Stimulated activated naive CD4-positive, alpha-beta T cell (primary cell): ENCODE results near the gene IFNLR1.

Experiments used
- DNase-seq, 6 experiments: peaks; one replicate each; lab custom pipeline; 2025; lab: John Stamatoyannopoulos, UW

IFNLR1 gene

DNA sequence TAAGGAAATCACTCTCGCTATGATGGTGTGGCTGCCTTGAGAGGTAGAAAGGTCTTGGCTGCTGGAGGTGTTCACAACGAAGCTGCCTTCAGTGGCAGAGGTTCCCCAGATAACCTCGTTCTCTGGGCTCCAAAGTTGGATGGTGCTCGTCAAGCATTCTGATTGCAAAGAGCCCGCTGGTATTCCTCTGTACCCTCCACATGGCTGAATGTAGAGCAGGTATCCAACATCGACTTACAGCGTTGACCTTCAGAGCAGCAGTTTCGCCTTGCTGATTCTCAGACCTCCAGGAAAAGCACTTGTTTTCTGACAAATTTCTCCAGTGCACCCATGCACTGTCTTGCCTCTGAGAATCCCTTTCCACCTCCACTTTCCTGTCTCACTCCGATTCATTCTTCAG is 39.9 kb downstream of the IFNLR1 start:
- DNase-seq: no peak

GRCh38 chr1:24142546-24143534 is 44.2 kb downstream of the IFNLR1 start, which contains the start of gene IL22RA1:
Gene IL22RA1, minus strand, starts transcription at chr1:24143140. Its CDS starts 58 bp downstream, at chr1:24143082.
- no peak for DNase-seq

GRCh38 chr1:24141311-24141997 is 45.6 kb downstream of the IFNLR1 start:
- DNase-seq: no peak

DNA sequence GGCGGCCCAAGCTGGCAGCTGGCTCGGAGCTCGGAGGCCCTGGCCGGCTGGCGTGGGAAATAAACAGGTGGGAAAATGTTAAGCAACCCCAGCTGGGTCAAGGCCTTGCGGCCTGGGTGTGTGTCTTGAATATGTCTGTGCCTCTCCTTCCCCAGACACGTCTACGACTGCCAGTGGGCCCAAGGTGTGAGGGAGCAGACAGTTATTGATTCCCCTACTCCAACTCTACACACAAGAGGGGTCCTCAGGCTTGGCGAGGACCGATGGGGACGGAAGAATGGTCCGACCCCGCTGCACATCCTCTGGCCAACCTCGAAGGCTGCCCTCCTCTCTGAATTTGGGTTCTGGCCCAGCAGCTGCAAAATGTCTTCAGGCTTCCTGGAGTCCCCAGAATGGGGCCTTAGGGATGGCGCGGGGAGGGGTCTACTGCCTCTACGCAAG is 46.3 kb downstream of the IFNLR1 start:
- DNase-seq: no peak

DNA sequence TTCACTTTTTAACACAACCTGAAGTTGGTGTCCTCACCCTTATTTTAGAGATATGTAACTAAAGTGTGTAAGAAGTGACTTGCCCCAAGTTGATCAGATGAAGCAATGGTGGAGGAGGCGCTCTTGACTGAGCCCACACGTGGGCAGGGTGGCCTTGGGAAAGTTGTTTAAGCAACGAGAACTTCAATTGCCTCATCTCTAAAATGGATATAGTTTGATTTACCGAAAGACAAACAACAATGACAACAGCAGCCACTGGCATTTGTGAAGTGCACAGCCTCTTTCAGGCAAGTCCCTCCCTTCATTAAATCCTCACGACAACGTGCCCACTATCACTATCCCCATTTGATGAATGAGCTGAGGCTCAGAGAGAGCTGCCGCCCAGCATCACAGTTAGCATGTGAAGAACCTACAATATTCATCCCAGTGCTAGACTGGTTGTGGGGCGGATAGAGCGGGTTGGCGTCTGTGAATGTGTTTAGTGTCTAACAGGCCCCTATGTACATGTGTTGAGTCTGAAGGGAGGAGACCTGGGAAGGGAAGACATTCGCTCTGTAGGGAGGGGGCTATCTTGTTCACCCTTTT is 47.2 kb downstream of the IFNLR1 start:
- no peak for DNase-seq

- no peak for DNase-seq
Observed at GRCh38 chr1:24139222-24139489, 47.9 kb downstream of the IFNLR1 start.

- DNase-seq: no peak
Observed at GRCh38 chr1:24138476-24139221, 48.4 kb downstream of the IFNLR1 start.

DNA sequence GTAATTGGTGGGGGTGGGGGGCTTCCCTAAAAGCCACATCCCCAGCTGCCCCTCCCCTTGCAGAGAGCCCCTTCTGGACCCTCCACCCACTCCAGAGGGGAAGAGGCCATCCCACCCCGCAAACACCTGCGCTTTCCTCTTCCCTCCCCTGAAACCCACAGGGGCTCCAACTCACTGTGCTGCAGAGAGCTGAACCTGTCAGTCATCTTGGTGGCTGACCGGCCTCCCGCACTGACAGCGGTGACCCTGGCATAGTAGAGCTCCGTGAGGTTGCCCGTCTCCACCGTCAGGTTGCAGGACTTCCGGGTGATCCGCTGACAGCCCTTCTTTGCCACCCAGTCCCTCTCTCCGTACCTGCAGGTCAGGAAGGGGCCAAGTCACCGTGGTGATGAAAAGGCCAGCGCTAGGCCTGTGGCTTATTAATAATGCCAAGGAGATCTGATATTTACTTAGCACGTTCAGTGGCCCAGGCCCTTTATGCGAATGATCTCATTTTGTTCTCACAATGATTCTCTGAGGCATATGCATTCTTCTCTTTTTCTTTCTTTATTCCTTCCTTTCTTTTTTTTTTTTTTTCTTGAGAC is 50.0 kb downstream of the IFNLR1 start:
- DNase-seq: no peak

GRCh38 chr1:24134376-24134775 is 52.7 kb downstream of the IFNLR1 start:
- no peak for DNase-seq

GRCh38 chr1:24133819-24134218 is 53.3 kb downstream of the IFNLR1 start:
- DNase-seq: no peak

GRCh38 chr1:24130385-24130784 is 56.7 kb downstream of the IFNLR1 start:
- no peak for DNase-seq

GRCh38 chr1:24127801-24128363 is 59.2 kb downstream of the IFNLR1 start:
- no peak for DNase-seq

GRCh38 chr1:24127134-24127800 is 59.8 kb downstream of the IFNLR1 start:
- DNase-seq: no peak

DNA sequence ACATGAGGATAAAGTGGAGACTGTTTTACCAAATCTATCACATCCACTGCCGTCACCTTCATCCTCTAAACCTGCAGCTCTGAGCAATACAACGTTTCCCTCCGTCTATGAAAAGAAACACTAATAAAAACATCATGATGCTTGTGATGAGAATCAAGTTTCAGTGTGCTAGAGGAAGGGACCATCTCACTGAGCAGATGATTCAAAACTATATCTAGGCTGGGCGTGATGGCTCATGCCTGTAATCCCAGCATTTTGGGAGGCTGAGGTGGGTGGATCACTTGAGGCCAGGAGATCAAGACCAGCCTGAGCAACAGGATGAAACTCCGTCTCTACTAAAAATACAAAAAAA is 60.4 kb downstream of the IFNLR1 start:
- no peak for DNase-seq

- DNase-seq: no peak
Observed at GRCh38 chr1:24126018-24126671, 60.9 kb downstream of the IFNLR1 start.

DNA sequence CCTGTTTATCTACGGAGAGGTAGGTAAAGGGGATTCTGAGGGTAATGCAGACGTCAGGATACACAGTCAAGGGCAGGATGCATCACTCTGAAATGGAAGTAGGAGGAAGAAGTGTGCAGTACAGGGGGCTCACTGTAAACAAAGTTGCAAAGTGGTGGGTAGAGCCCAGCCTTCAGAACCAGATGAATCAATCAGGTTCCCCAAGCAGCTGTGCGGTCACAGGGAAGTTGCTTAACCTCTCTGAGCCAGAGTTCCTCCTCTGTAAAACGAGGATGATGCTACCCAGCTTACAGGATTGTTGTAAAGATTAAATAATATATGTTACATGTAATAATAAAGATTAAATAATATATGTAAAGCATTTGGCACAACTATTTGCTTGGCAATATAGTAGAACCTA is 61.6 kb downstream of the IFNLR1 start:
- DNase-seq: no peak

- no peak for DNase-seq
Observed at GRCh38 chr1:24124980-24125379, 62.1 kb downstream of the IFNLR1 start.

- no peak for DNase-seq
Observed at GRCh38 chr1:24123611-24124010, 63.5 kb downstream of the IFNLR1 start.

DNA sequence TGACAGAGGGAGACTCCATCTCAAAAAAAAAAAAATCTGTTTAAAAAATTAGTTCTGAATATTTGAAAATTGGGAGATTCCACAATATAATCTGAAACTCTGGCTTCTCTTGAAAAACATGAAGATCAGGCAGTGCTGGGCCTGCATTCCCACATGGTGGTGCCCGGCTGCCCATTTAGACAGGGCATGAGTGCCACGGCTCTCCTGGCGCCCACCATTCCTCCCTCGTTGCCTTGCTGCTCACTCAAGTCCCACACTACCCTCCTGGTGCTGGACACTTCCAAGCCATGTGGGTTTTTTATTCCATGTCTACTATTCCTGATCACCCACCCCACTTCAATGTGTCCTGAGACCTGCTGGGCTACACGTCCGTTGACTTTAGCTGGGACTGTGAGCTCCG is 64.3 kb downstream of the IFNLR1 start:
- DNase-seq: no peak

- no peak for DNase-seq
Observed at GRCh38 chr1:24121406-24121805, 65.7 kb downstream of the IFNLR1 start.
